Pons (tissue), 1 donor: ENCODE results near the gene MDP1.

Source experiments
- DNase-seq: peaks from one replicate; pipeline ENCODE4 v3.0.0-alpha.2; 2016; ENCODE audit warnings: low spot score

MDP1 gene

GRCh38 chr14:24181371-24182077 lies 34.3 kb downstream of the MDP1 start:
- DNase-seq, result no peak

- peak; percentile 91 for DNase-seq
Observed at GRCh38 chr14:24179961-24180796, 35.7 kb downstream of the MDP1 start.

GRCh38 chr14:24179294-24179960 lies 36.4 kb downstream of the MDP1 start:
- no peak for DNase-seq

- DNase-seq, result no peak
Observed at GRCh38 chr14:24178399-24179178, 37.3 kb downstream of the MDP1 start.

- no peak for DNase-seq
Observed at GRCh38 chr14:24177891-24178290, 38.0 kb downstream of the MDP1 start.

GRCh38 chr14:24177041-24177825 lies 38.6 kb downstream of the MDP1 start:
- no peak for DNase-seq

- no peak for DNase-seq
Observed at GRCh38 chr14:24176599-24176998, 39.3 kb downstream of the MDP1 start.

GRCh38 chr14:24172871-24173281 lies 43.0 kb downstream of the MDP1 start:
- DNase-seq, result no peak

GRCh38 chr14:24172261-24172860 lies 43.5 kb downstream of the MDP1 start:
- DNase-seq, result no peak

GRCh38 chr14:24171422-24172260 lies 44.2 kb downstream of the MDP1 start, which contains the start of gene REC8:
REC8 (plus strand) TSS chr14:24172080; CDS start chr14:24172553, 473 bp downstream.
- peak; percentile 94 for DNase-seq

GRCh38 chr14:24167469-24168114 lies 48.3 kb downstream of the MDP1 start:
- DNase-seq, result no peak

GRCh38 chr14:24165785-24166184 lies 50.1 kb downstream of the MDP1 start:
- DNase-seq, result no peak

- no peak for DNase-seq
Observed at GRCh38 chr14:24164518-24164991, 51.3 kb downstream of the MDP1 start.
